H1 (cell line): Measurements from ENCODE around the gene DNAL1. TPM values are rescaled to one million over a fixed set of nuclear protein-coding genes. Genes with fewer than 3 reads are reported as not detected.

ENCODE experiments used
- CTCF ChIA-PET: fragments of 300-600 bp; sonication (Branson Sonifier 250); formaldehyde crosslinking; loops from one replicate; lab custom pipeline; 2021; ENCODE audit not compliant: partially characterized antibody; lab: Charles Lee
- POLR2A ChIA-PET: fragments of 300-600 bp; sonication (Branson Sonifier 250); formaldehyde crosslinking; loops from one replicate; lab custom pipeline; 2021; ENCODE audit warnings: inconsistent platforms; ENCODE audit not compliant: partially characterized antibody; lab: Charles Lee
- DNase-seq, 2 experiments: peaks; one replicate each; pipeline versions ENCODE4 v3.0.0 to v3.0.0-alpha.2; 2010 to 2022; ENCODE audit warnings: low spot score in 2 of 2, low read depth in 1 of 2, mixed read lengths in 1 of 2
- FAIRE-seq: peaks from 2 replicates; lab custom pipeline; 2011; peaks lifted over from hg19 to GRCh38; lab: Jason Lieb, UNC
- H2AFZ ChIP-seq: 2 replicates; pipeline ENCODE4 v1.8.1; 2012; ENCODE audit warnings: low read length, inconsistent platforms
- H2AK5ac ChIP-seq: 2 replicates; pipeline ENCODE4 v1.6.1; 2013; ENCODE audit warnings: low read depth, low read length
- H2BK120ac ChIP-seq: replicated peaks from 2 replicates; pipeline ENCODE3; 2013; ENCODE audit warnings: low read depth, low read length, inconsistent platforms
- H2BK12ac ChIP-seq: 2 replicates; pipeline ENCODE4 v1.6.1; 2013; ENCODE audit warnings: low read depth, low read length
- H2BK15ac ChIP-seq: 2 replicates; pipeline ENCODE4 v1.6.1; 2013; ENCODE audit warnings: low read length
- H2BK20ac ChIP-seq: 2 replicates; pipeline ENCODE4 v1.6.1; 2013; ENCODE audit warnings: low read length
- H2BK5ac ChIP-seq: 2 replicates; pipeline ENCODE4 v1.6.1; 2013; ENCODE audit warnings: low read depth, low read length
- H3K14ac ChIP-seq: 2 replicates; pipeline ENCODE4 v1.6.1; 2013; ENCODE audit warnings: inconsistent platforms; ENCODE audit not compliant: insufficient read length
- H3K18ac ChIP-seq: 2 replicates; pipeline ENCODE4 v1.6.1; 2013; ENCODE audit warnings: low read length; ENCODE audit errors: extremely low read depth
- H3K23ac ChIP-seq: 2 replicates; pipeline ENCODE4 v1.6.1; 2013; ENCODE audit warnings: inconsistent platforms; ENCODE audit not compliant: insufficient read length
- H3K23me2 ChIP-seq: 2 replicates; pipeline ENCODE4 v1.6.1; 2013; ENCODE audit warnings: low read depth, low read length
- H3K27ac ChIP-seq: 2 replicates; pipeline ENCODE4 v1.6.1; 2011; ENCODE audit warnings: low read depth, low read length, inconsistent platforms
- H3K27me3 ChIP-seq, 4 experiments: replicated peaks in 1 of 4; 1 replicate in 1 of 4; 2 replicates in 3 of 4; pipeline versions ENCODE4 v1.6.1 to v1.8.1; 2011 to 2013; ENCODE audit warnings: low read length in 3 of 4, mild to moderate bottlenecking in 3 of 4, inconsistent platforms in 2 of 4, mixed read lengths in 2 of 4, moderate library complexity in 1 of 4; ENCODE audit not compliant: control insufficient read depth in 3 of 4, insufficient read depth in 3 of 4; ENCODE audit errors: extremely low read depth in 1 of 4
- H3K36me3 ChIP-seq, 4 experiments: 2 replicates each; pipeline versions ENCODE4 v1.6.1 to v1.8.1; 2011 to 2013; ENCODE audit warnings: mild to moderate bottlenecking in 4 of 4, low read length in 3 of 4, moderate library complexity in 2 of 4, control low read depth in 1 of 4, inconsistent platforms in 1 of 4; ENCODE audit not compliant: insufficient read depth in 4 of 4, control insufficient read depth in 2 of 4
- H3K4ac ChIP-seq: replicated peaks from 2 replicates; pipeline ENCODE3; 2013; ENCODE audit warnings: low read length, low read depth, mixed read lengths, inconsistent platforms; ENCODE audit not compliant: insufficient read length
- H3K4me1 ChIP-seq, 4 experiments: replicated peaks in 1 of 4; 1 replicate in 1 of 4; 2 replicates in 3 of 4; pipeline versions ENCODE4 v1.6.1 to v1.8.1; 2011 to 2013; ENCODE audit warnings: low read length in 3 of 4, inconsistent platforms in 2 of 4, mixed read lengths in 1 of 4; ENCODE audit not compliant: insufficient read depth in 4 of 4, control insufficient read depth in 3 of 4
- H3K4me2 ChIP-seq, 2 experiments: 2 replicates each; pipeline versions ENCODE4 v1.6.1 to v1.8.1; 2011 to 2013; ENCODE audit warnings: low read depth in 2 of 2, low read length in 2 of 2, control low read depth in 1 of 2, inconsistent platforms in 1 of 2, mild to moderate bottlenecking in 1 of 2; ENCODE audit not compliant: insufficient read depth in 1 of 2
- H3K4me3 ChIP-seq, 4 experiments: fragments of 200-600, 300-600 bp in 1 of 4; sonication (generic), shearing (Covaris generic), sonication (Bioruptor Twin) in 1 of 4; 2 replicates each; pipeline versions ENCODE4 v1.5.1 to v1.8.1; 2011 to 2016; ENCODE audit warnings: low read length in 4 of 4, low read depth in 3 of 4, control low read depth in 2 of 4, inconsistent platforms in 2 of 4, mild to moderate bottlenecking in 2 of 4, mixed read lengths in 1 of 4, moderate library complexity in 1 of 4; ENCODE audit not compliant: insufficient read depth in 2 of 4; ENCODE audit errors: extremely low read depth in 1 of 4
- H3K56ac ChIP-seq: replicated peaks from 2 replicates; pipeline ENCODE3; 2013; ENCODE audit warnings: low read depth, mild to moderate bottlenecking, mixed read lengths, low read length, inconsistent platforms; ENCODE audit not compliant: insufficient read length
- H3K79me1 ChIP-seq: 2 replicates; pipeline ENCODE4 v1.6.1; 2013; ENCODE audit warnings: low read depth, low read length, control low read depth
- H3K79me2 ChIP-seq, 2 experiments: 2 replicates each; pipeline versions ENCODE4 v1.6.1 to v1.8.1; 2012 to 2013; ENCODE audit warnings: low read length in 2 of 2, mild to moderate bottlenecking in 2 of 2, inconsistent platforms in 1 of 2; ENCODE audit not compliant: insufficient read depth in 2 of 2, control insufficient read depth in 1 of 2
- H3K9ac ChIP-seq, 4 experiments: replicated peaks in 1 of 4; 1 replicate in 1 of 4; 2 replicates in 3 of 4; pipeline versions ENCODE4 v1.6.1 to v1.8.1; 2011 to 2013; ENCODE audit warnings: low read depth in 3 of 4, low read length in 3 of 4, control low read depth in 2 of 4, mild to moderate bottlenecking in 2 of 4, moderate library complexity in 2 of 4, inconsistent platforms in 1 of 4; ENCODE audit errors: extremely low read depth in 1 of 4
- H3K9me3 ChIP-seq, 2 experiments: 2 replicates each; pipeline versions ENCODE4 v1.6.1 to v1.8.1; 2012 to 2013; ENCODE audit warnings: mild to moderate bottlenecking in 2 of 2, moderate library complexity in 2 of 2, control low read depth in 1 of 2, inconsistent platforms in 1 of 2, low read depth in 1 of 2, low read length in 1 of 2, mixed read lengths in 1 of 2; ENCODE audit not compliant: insufficient read depth in 2 of 2
- H4K20me1 ChIP-seq, 2 experiments: replicated peaks in 1 of 2; 2 replicates each; pipeline versions ENCODE3 to v1.8.1; 2011 to 2013; ENCODE audit warnings: inconsistent platforms in 2 of 2, low read length in 2 of 2, mild to moderate bottlenecking in 1 of 2; ENCODE audit not compliant: insufficient read depth in 2 of 2, control insufficient read depth in 1 of 2
- H4K5ac ChIP-seq: 2 replicates; pipeline ENCODE4 v1.6.1; 2013; ENCODE audit warnings: low read length, low read depth, mixed read lengths, inconsistent platforms; ENCODE audit not compliant: insufficient read length
- H4K8ac ChIP-seq: 2 replicates; pipeline ENCODE4 v1.8.0; 2013; ENCODE audit warnings: mild to moderate bottlenecking, moderate library complexity, low read length, inconsistent platforms; ENCODE audit not compliant: insufficient read depth; ENCODE audit errors: extremely low read depth
- H4K91ac ChIP-seq: replicated peaks from 2 replicates; pipeline ENCODE3; 2013; ENCODE audit warnings: low read length, mixed read lengths, inconsistent platforms; ENCODE audit not compliant: insufficient read length
- EP300 ChIP-seq, 2 experiments: IDR thresholded peaks; 1 replicate in 1 of 2; 2 replicates in 1 of 2; pipeline ENCODE4 v1.6.1; 2011 to 2012; ENCODE audit warnings: low read depth in 2 of 2, low read length in 2 of 2, mild to moderate bottlenecking in 2 of 2, borderline replicate concordance in 1 of 2, inconsistent platforms in 1 of 2, moderate library complexity in 1 of 2
- NRF1 ChIP-seq: IDR thresholded peaks from 2 replicates; pipeline ENCODE4 v1.6.1; 2011; ENCODE audit warnings: mild to moderate bottlenecking, low read depth, low read length, improper control_type of control experiment
- SAP30 ChIP-seq: fragments of 300-600 bp; sonication (generic); IDR thresholded peaks from 2 replicates; pipeline ENCODE4 v1.7.1; 2012; ENCODE audit warnings: low read length, moderate library complexity, mild to moderate bottlenecking, inconsistent platforms; ENCODE audit not compliant: insufficient read depth, insufficient replicate concordance
- SUZ12 ChIP-seq: fragments of 200-600 bp; sonication (generic); IDR thresholded peaks from 2 replicates; pipeline ENCODE4 v1.6.1; 2012; ENCODE audit warnings: mild to moderate bottlenecking, inconsistent platforms, low read length, moderate library complexity, mixed read lengths
- TCF12 ChIP-seq: IDR thresholded peaks from 2 replicates; pipeline ENCODE4 v1.6.1; 2011; ENCODE audit warnings: low read depth, mild to moderate bottlenecking, low read length
- YY1 ChIP-seq: IDR thresholded peaks from 2 replicates; pipeline ENCODE4 v1.6.1; 2011; ENCODE audit warnings: low read depth, mild to moderate bottlenecking, low read length
- WGBS, 2 experiments: shearing (Covaris generic) in 1 of 2; methylation state at CpG; one replicate each; pipeline versions ENCODE4 v1.1.6 to v1.1.7; 2013 to 2015; ENCODE audit warnings: low lambda C conversion rate in 2 of 2, mixed read lengths in 2 of 2, inconsistent platforms in 1 of 2, low coverage in 1 of 2, missing lambda C conversion rate in 1 of 2; ENCODE audit not compliant: insufficient replicate concordance in 2 of 2, insufficient coverage in 1 of 2, insufficient read length in 1 of 2; ENCODE audit errors: extremely low coverage in 1 of 2, missing lambda C conversion rate in 1 of 2; 5-methylcytosine and 5-hydroxymethylcytosine counted together
- polyA plus RNA-seq, 7 experiments: library from polyadenylated mRNA; depleted of rRNA in 3 of 7; stranded (reverse) in 5 of 7; unstranded in 2 of 7; fragments of >200 nt in 5 of 7; fragments of 200-250 nt in 2 of 7; gene quantifications; 1 replicate in 5 of 7; 2 replicates in 1 of 7; 4 replicates in 1 of 7; pipeline versions ENCODE4 v1.2.1 to v1.2.3, GENCODE V29; 2011 to 2013; ENCODE audit warnings: missing spikeins in 2 of 7, mixed read lengths in 2 of 7
- total RNA-seq: library from RNA; stranded (reverse); fragmentation: NEBNext Ultra II Directional; extraction: Animal tissue kit (Norgen Biotek cat#: 25700); gene quantifications from 2 replicates; pipeline ENCODE4 v1.2.1, GENCODE V29; 2021
- TF ChIP-seq, protein P1 (sequence below), 3 experiments: IDR thresholded peaks; 1 replicate in 2 of 3; 2 replicates in 1 of 3; pipeline versions ENCODE4 v1.5.1 to v1.6.1; 2011; ENCODE audit warnings: low read length in 3 of 3, mild to moderate bottlenecking in 3 of 3, inconsistent platforms in 2 of 3, low read depth in 1 of 3, moderate library complexity in 1 of 3; ENCODE audit not compliant: insufficient read depth in 1 of 3; ENCODE audit errors: control extremely low read depth in 1 of 3
- TF ChIP-seq, protein P2 (sequence below): IDR thresholded peaks from 2 replicates; pipeline ENCODE4 v1.6.1; 2012; ENCODE audit warnings: inconsistent platforms

The DNAL1 gene
- total and polyA plus RNA-seq, 2 of the 8 experiments (the other 6 are each of a cell fraction or from before 2014, with no cell fraction given): 2.8 to 16.8 TPM

- DNase-seq (no peak), FAIRE-seq (no peak)
- Histone ChIP-seq H3K79me2 (peaks cover 0 to 54% of the 10 kb centered on the region in 2 experiments; a peak in 3 of 4 replicates), H4K8ac (peak overlapping the region; percentile 37; the same call in 1 of the 2 replicates), H4K91ac (no peak overlapping the region), H3K23me2 (no peaks in the 10 kb centered on the region), H3K23ac (no peak overlapping the region), H3K27me3 (no peaks in the 10 kb centered on the region), H2BK120ac (no peak overlapping the region), H3K27ac (no peak overlapping the region), H3K36me3 (no peaks in the 10 kb centered on the region), H3K9ac (no peak overlapping the region), H3K14ac (no peak overlapping the region), H3K4me1 (peaks cover 0 to 21% (median 9%) of the 10 kb centered on the region in 4 experiments; a peak in 5 of 7 replicates), H2BK12ac (no peak overlapping the region), H3K4me2 (no peak overlapping the region), H2BK20ac (no peak overlapping the region), H2AFZ (no peak overlapping the region), H2BK5ac (no peak overlapping the region), H2BK15ac (no peak overlapping the region), H3K4me3 (no peak overlapping the region), H2AK5ac (no peak overlapping the region), H3K79me1 (peaks cover 17% of the 10 kb centered on the region), H3K18ac (no peak overlapping the region), H3K9me3 (no peaks in the 10 kb centered on the region), H4K20me1 (peaks cover 9 to 14% of the 10 kb centered on the region in 2 experiments), H3K56ac (no peak overlapping the region), H4K5ac (no peak overlapping the region), H3K4ac (no peak overlapping the region)
- ChIA-PET POLR2A (interaction anchor here (1.0 to 1.4 kb wide), 2 partner anchors 19 to 34 kb away, joined by 3 to 5 read pairs; no protein-coding TSS in a partner anchor), CTCF (interaction anchor here (0.8 to 12.5 kb wide), 16 partner anchors 10 to 183 kb away, joined by 3 to 198 read pairs (median 4); no protein-coding TSS in a partner anchor)
- WGBS, 2 experiments: 92% methylated on average over 7 of the region's 7 CpGs; no CpG with 5 or more reads in 1 of the 2 experiments
- no peak for TF ChIP-seq EP300 (IDR thresholded peaks at IDR 0.05; ENCODE audit: borderline replicate concordance in 1 of 2, low read depth in 2 of 2, low read length in 2 of 2)
- no peak for TF ChIP-seq SUZ12
- no peak for TF ChIP-seq TCF12
- TF ChIP-seq SAP30: no peak
- peak; percentile 23; the same call in 1 of the 2 replicates for TF ChIP-seq YY1
- TF ChIP-seq, protein P1, sequence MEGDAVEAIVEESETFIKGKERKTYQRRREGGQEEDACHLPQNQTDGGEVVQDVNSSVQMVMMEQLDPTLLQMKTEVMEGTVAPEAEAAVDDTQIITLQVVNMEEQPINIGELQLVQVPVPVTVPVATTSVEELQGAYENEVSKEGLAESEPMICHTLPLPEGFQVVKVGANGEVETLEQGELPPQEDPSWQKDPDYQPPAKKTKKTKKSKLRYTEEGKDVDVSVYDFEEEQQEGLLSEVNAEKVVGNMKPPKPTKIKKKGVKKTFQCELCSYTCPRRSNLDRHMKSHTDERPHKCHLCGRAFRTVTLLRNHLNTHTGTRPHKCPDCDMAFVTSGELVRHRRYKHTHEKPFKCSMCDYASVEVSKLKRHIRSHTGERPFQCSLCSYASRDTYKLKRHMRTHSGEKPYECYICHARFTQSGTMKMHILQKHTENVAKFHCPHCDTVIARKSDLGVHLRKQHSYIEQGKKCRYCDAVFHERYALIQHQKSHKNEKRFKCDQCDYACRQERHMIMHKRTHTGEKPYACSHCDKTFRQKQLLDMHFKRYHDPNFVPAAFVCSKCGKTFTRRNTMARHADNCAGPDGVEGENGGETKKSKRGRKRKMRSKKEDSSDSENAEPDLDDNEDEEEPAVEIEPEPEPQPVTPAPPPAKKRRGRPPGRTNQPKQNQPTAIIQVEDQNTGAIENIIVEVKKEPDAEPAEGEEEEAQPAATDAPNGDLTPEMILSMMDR (IDR thresholded peaks at IDR 0.05; ENCODE audit: control extremely low read depth in 1 of 3, insufficient read depth in 1 of 3, low read depth in 1 of 3, low read length in 3 of 3): peak; percentile 6 to 36 (median 29)
- TF ChIP-seq NRF1: no peak
- TF ChIP-seq, protein P2, sequence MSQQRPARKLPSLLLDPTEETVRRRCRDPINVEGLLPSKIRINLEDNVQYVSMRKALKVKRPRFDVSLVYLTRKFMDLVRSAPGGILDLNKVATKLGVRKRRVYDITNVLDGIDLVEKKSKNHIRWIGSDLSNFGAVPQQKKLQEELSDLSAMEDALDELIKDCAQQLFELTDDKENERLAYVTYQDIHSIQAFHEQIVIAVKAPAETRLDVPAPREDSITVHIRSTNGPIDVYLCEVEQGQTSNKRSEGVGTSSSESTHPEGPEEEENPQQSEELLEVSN: no peak
Observed at GRCh38 chr14:73752297-73752992, 107.7 kb downstream of the DNAL1 start.
